GM06990 (cell line): ENCODE results near the gene CNN2.

Experiments
- DNase-seq: peaks from one replicate; pipeline ENCODE4 v3.0.0-alpha.2; 2011; ENCODE audit not compliant: insufficient read length; ENCODE audit errors: extremely low read depth
- H3K27me3 ChIP-seq: replicated peaks from 2 replicates; pipeline ENCODE4 v1.6.0; 2011; ENCODE audit warnings: low read length; ENCODE audit not compliant: control insufficient read depth, insufficient read depth
- H3K36me3 ChIP-seq: 2 replicates; pipeline ENCODE4 v1.5.1; 2011; ENCODE audit warnings: low read length; ENCODE audit not compliant: control insufficient read depth, insufficient read depth
- H3K4me3 ChIP-seq: replicated peaks from 2 replicates; pipeline ENCODE4 v1.5.1; 2011; ENCODE audit warnings: low read depth, mild to moderate bottlenecking, control low read depth, low read length
- CTCF ChIP-seq: IDR thresholded peaks from 2 replicates; pipeline ENCODE4 v1.5.1; 2011; ENCODE audit warnings: low read length, control low read depth, mild to moderate bottlenecking, inconsistent platforms; ENCODE audit not compliant: insufficient read depth, poor library complexity, severe bottlenecking

CNN2 gene

GRCh38 chr19:998064-998463, 28.3 kb upstream of the CNN2 start:
- Histone ChIP-seq H3K36me3 (peaks cover 1% of the 10 kb centered on the region), H3K4me3 (no peak overlapping the region), H3K27me3 (no peaks in the 10 kb centered on the region; the same call in 1 of the 2 replicates)
- no peak for DNase-seq
- no peak for TF ChIP-seq CTCF

GRCh38 chr19:999379-999719, 27.1 kb upstream of the CNN2 start:
- no peaks in the 10 kb centered on the region; the same call in 1 of the 2 replicates for H3K36me3 ChIP-seq
- no peaks in the 10 kb centered on the region; the same call in 1 of the 2 replicates for H3K27me3 ChIP-seq
- TF ChIP-seq CTCF, result no peak
- no peak for DNase-seq
- H3K4me3 ChIP-seq, result no peak overlapping the region

GRCh38 chr19:1000095-1000494, 26.3 kb upstream of the CNN2 start, which contains the start of gene GRIN3B:
Gene GRIN3B (plus strand): TSS chr19:1000419. CDS start chr19:1000438, 19 bp downstream.
- TF ChIP-seq CTCF, result peak; percentile 62
- H3K4me3 ChIP-seq, result no peak within 1 kb of the TSS
- H3K36me3 ChIP-seq, result no peaks in the 10 kb centered on the region
- DNase-seq, result no peak
- H3K27me3 ChIP-seq, result no peaks in the 10 kb centered on the region; the same call in 1 of the 2 replicates

GRCh38 chr19:1000591-1001537, 25.5 kb upstream of the CNN2 start:
- no peak for DNase-seq
- Histone ChIP-seq H3K36me3 (no peaks in the 10 kb centered on the region), H3K4me3 (no peak overlapping the region), H3K27me3 (no peaks in the 10 kb centered on the region; the same call in 1 of the 2 replicates)
- no peak for TF ChIP-seq CTCF

- Histone ChIP-seq H3K36me3 (no peaks in the 10 kb centered on the region), H3K4me3 (no peak overlapping the region), H3K27me3 (no peaks in the 10 kb centered on the region; the same call in 1 of the 2 replicates)
- DNase-seq, result no peak
- TF ChIP-seq CTCF, result peak; percentile 94
Observed at GRCh38 chr19:1001538-1002166, 24.8 kb upstream of the CNN2 start.
